Spleen (tissue), 11 donors: Measurements from ENCODE around the gene KLHDC4. TPM values are rescaled to one million over a fixed set of nuclear protein-coding genes. Genes with fewer than 3 reads are reported as not detected.

Experiments
- DNase-seq: peaks from one replicate; pipeline ENCODE4 v3.0.0-alpha.2; 2020
- H3K27ac ChIP-seq, 8 donors: fragments of 200-600 bp; sonication (generic) in 7 of 8; 1 replicate in 4 of 8; 2 replicates in 4 of 8; pipeline versions ENCODE4 v1.5.0 to v1.8.0; 2016 to 2021; ENCODE audit warnings: inconsistent platforms in 4 of 8, mild to moderate bottlenecking in 4 of 8, moderate library complexity in 1 of 8
- H3K27me3 ChIP-seq, 7 donors: fragments of 200-600 bp; sonication (generic) in 6 of 7; replicated peaks in 1 of 7; 1 replicate in 4 of 7; 2 replicates in 3 of 7; pipeline versions ENCODE4 v1.5.0 to v1.8.0; 2016 to 2021; ENCODE audit warnings: inconsistent platforms in 3 of 7, mild to moderate bottlenecking in 1 of 7
- H3K36me3 ChIP-seq, 6 donors: fragments of 200-600 bp; sonication (generic) in 5 of 6; 1 replicate in 4 of 6; 2 replicates in 2 of 6; pipeline versions ENCODE4 v1.5.0 to v1.8.0; 2016 to 2021; ENCODE audit warnings: inconsistent platforms in 2 of 6
- H3K4me1 ChIP-seq, 6 donors: fragments of 200-600 bp; sonication (generic) in 5 of 6; 1 replicate in 3 of 6; 2 replicates in 3 of 6; pipeline versions ENCODE4 v1.5.0 to v1.8.0; 2016 to 2021; ENCODE audit warnings: inconsistent platforms in 3 of 6
- H3K4me3 ChIP-seq, 8 donors: fragments of 200-600 bp; sonication (generic) in 7 of 8; 1 replicate in 4 of 8; 2 replicates in 4 of 8; pipeline versions ENCODE4 v1.5.0 to v1.8.0; 2016 to 2021; ENCODE audit warnings: inconsistent platforms in 4 of 8, mild to moderate bottlenecking in 4 of 8, moderate library complexity in 2 of 8
- H3K9me3 ChIP-seq, 8 donors: fragments of 200-600 bp; sonication (generic) in 7 of 8; 1 replicate in 4 of 8; 2 replicates in 4 of 8; pipeline versions ENCODE4 v1.5.0 to v1.8.0; 2016 to 2021; ENCODE audit warnings: inconsistent platforms in 4 of 8
- POLR2A ChIP-seq, 3 donors: fragments of 450-650 bp; IDR thresholded peaks; one replicate each; pipeline ENCODE4 v1.5.1; 2017; ENCODE audit warnings: antibody characterized with exemption in 3 of 3, mild to moderate bottlenecking in 1 of 3
- POLR2AphosphoS5 ChIP-seq, 3 donors: sonication (generic); formaldehyde crosslinking; IDR thresholded peaks; one replicate each; pipeline ENCODE4 v1.5.1; 2017; ENCODE audit warnings: antibody characterized with exemption in 3 of 3
- WGBS, 5 donors: extraction: QIAGEN DNeasy Blood & Tissue Kit in 3 of 5; methylation state at CpG; one replicate each; pipeline versions ENCODE4 v1.1.5 to v1.1.7; 2013 to 2018; 5-methylcytosine and 5-hydroxymethylcytosine counted together
- intact Hi-C: fragments of 100-400 bp; cut with DNase I; formaldehyde crosslinking; loops from one replicate; pipeline ENCODE4 v1.15.0; 2023; ENCODE audit warnings: low total_unique reads
- polyA plus RNA-seq, 3 donors: library from polyadenylated mRNA; stranded (reverse); fragments of 200-250 nt; gene quantifications; one replicate each; pipeline ENCODE4 v1.2.1, GENCODE V29; 2013
- total RNA-seq, 7 donors: library from RNA; depleted of rRNA in 3 of 7; stranded (reverse); fragments of >200 nt in 3 of 7; fragmentation: NEBNext Ultra II Directional in 4 of 7; extraction: Animal tissue kit (Norgen Biotek cat#: 25700) in 4 of 7; gene quantifications; one replicate each; pipeline versions ENCODE4 v1.1.0 to v1.2.1, GENCODE V29; 2016 to 2021
- TF ChIP-seq, protein P1 (sequence below), 11 experiments: fragments of 200-600 bp in 7 of 11; fragments of 450-650 bp in 4 of 11; sonication (generic) in 4 of 11; IDR thresholded peaks in 8 of 11; conservative IDR thresholded peaks in 3 of 11; 1 replicate in 7 of 11; 2 replicates in 4 of 11; pipeline versions ENCODE4 v1.4.0 to v1.8.0; 2016 to 2021; ENCODE audit warnings: antibody characterized with exemption in 11 of 11, inconsistent platforms in 4 of 11, mild to moderate bottlenecking in 1 of 11
- donor health status: healthy with polysubstance abuse.
- donor health status: DM: no; HTN: no; CAD: no; lungs with moderate emphysema.
- donor health status: DM: no; HTN: no; CAD: no.
- donor health status: Bipolar disorder and iron deficiency.
- donor health status: healthy.
- donor health status: DM: no; HTN: no; CAD: no.
- donor health status: DM: yes; HTN: yes; CAD: no.

KLHDC4 gene
- total and polyA plus RNA-seq, 10 donors, result 30.2 to 91.7 (median 56.7) TPM

DNA sequence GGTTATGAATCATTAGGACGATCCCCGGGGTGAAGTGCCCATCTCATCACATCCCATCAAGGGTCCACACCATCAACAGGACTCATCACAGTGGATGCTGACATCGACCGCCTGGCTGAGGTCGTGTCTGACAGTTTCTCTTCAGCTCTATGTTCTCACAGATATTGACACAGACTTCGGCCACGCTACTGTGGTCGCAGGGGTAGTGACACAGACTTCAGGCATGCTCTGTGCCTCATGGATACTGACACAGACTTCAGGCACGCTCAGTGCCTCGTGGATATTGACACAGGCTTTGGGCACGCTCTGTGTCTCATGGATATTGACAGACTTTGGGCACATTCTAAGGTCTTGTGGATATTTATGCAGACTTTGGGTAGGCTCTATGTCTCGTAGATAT, 50.1 kb downstream of the KLHDC4 start:
- Histone ChIP-seq H3K36me3 (peaks cover 3 to 97% (median 56%) of the 10 kb centered on the region in 6 donors), H3K27me3 (no peaks in the 10 kb centered on the region), H3K4me1 (peaks cover 0 to 22% (median 12%) of the 10 kb centered on the region in 6 donors), H3K27ac (no peak overlapping the region), H3K4me3 (no peak overlapping the region), H3K9me3 (no peaks in the 10 kb centered on the region)
- TF ChIP-seq, protein P1, sequence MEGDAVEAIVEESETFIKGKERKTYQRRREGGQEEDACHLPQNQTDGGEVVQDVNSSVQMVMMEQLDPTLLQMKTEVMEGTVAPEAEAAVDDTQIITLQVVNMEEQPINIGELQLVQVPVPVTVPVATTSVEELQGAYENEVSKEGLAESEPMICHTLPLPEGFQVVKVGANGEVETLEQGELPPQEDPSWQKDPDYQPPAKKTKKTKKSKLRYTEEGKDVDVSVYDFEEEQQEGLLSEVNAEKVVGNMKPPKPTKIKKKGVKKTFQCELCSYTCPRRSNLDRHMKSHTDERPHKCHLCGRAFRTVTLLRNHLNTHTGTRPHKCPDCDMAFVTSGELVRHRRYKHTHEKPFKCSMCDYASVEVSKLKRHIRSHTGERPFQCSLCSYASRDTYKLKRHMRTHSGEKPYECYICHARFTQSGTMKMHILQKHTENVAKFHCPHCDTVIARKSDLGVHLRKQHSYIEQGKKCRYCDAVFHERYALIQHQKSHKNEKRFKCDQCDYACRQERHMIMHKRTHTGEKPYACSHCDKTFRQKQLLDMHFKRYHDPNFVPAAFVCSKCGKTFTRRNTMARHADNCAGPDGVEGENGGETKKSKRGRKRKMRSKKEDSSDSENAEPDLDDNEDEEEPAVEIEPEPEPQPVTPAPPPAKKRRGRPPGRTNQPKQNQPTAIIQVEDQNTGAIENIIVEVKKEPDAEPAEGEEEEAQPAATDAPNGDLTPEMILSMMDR (IDR thresholded peaks at IDR 0.05 in 8 of 11, conservative IDR thresholded peaks at IDR 0.05 in 3 of 11), result no peak
- no peak for TF ChIP-seq POLR2AphosphoS5 (IDR thresholded peaks at IDR 0.05)
- no peak for TF ChIP-seq POLR2A (IDR thresholded peaks at IDR 0.05)
- intact Hi-C loops, result no loop called here
- 94 to 100% (median 97%) methylated on average over 12 of the region's 12 CpGs for WGBS, 5 donors
- no peak for DNase-seq

DNA sequence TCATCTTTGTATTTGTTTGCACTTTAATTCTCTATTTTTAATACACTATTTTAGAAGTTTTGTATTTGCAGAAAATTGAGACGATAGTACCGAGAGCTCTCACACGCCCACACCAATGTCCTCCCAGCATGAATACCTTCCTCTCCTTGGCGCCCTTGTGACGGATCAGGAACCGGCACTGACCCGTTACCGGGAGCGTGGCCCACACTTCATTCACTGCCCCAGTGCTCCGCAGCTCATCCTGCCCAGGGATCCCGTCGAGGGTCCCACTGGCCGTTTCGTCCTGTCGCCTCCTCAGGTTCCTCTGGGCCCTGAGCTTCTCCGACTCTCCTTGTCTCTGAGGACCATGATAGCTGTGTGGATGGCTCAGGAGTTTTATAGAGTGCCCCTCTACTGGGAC, 50.6 kb downstream of the KLHDC4 start:
- no peak overlapping the region for H3K27ac ChIP-seq
- intact Hi-C loops, result no loop called here
- no peak for DNase-seq
- H3K4me1 ChIP-seq, result peaks cover 0 to 22% (median 12%) of the 10 kb centered on the region in 6 donors
- no peaks in the 10 kb centered on the region for H3K9me3 ChIP-seq
- 96 to 98% (median 97%) methylated on average over 16 of the region's 16 CpGs for WGBS, 5 donors
- no peaks in the 10 kb centered on the region for H3K27me3 ChIP-seq
- peaks cover 4 to 97% (median 58%) of the 10 kb centered on the region in 6 donors for H3K36me3 ChIP-seq
- no peak overlapping the region for H3K4me3 ChIP-seq
- TF ChIP-seq, protein P1 (IDR thresholded peaks at IDR 0.05 in 8 of 11, conservative IDR thresholded peaks at IDR 0.05 in 3 of 11), result no peak

- Histone ChIP-seq H3K27ac (peak overlapping the region in 6 of 8 donors; percentile 7 to 77 (median 58)), H3K27me3 (no peaks in the 10 kb centered on the region), H3K9me3 (no peaks in the 10 kb centered on the region), H3K4me3 (no peak overlapping the region), H3K36me3 (peaks cover 4 to 97% (median 67%) of the 10 kb centered on the region in 6 donors), H3K4me1 (peaks cover 0 to 22% (median 12%) of the 10 kb centered on the region in 6 donors)
- DNase-seq, result peak; percentile 84
- TF ChIP-seq POLR2A (IDR thresholded peaks at IDR 0.05), result no peak
- TF ChIP-seq POLR2AphosphoS5 (IDR thresholded peaks at IDR 0.05), result peak in 1 of 3 donors; percentile 17
- TF ChIP-seq, protein P1 (IDR thresholded peaks at IDR 0.05 in 8 of 11, conservative IDR thresholded peaks at IDR 0.05 in 3 of 11), result no peak
- WGBS, 5 donors, result 52 to 80% (median 72%) methylated on average over 11 to 19 of the region's 19 CpGs
- intact Hi-C loops, result no loop called here
Measured at GRCh38 chr16:87713451-87714229, 52.1 kb downstream of the KLHDC4 start.

DNA sequence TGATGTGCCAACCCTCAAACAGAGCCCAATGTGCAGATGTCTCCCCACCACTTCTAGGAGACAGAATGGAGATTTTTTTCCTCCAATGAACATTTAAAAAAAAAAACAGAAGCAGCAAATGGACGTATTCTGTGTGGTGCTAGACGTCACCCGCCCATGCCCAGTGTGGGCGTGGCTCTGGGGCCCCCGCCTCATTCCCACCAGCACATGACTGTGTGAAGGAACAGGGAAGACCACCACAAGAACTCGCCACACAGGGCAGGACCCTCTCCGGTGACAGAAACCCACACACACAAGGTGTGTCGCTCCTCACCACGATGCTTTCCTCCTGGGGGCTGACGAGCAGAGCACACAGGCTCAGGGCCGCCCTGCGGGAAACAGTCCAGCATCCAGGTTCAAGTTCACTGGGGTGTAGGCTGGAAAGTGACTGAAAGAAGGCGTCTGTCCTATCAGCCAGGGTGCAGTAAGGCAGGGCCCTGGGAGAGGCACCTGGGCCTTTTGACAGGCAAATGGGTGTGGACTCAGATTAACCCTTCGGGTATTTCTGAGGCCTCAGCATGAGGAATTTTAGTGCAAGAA, 53.5 kb downstream of the KLHDC4 start:
- Histone ChIP-seq H3K27ac (peak overlapping the region in 2 of 8 donors; percentile 59 to 64), H3K4me1 (peaks cover 0 to 22% (median 12%) of the 10 kb centered on the region in 6 donors), H3K36me3 (peaks cover 4 to 99% (median 75%) of the 10 kb centered on the region in 6 donors), H3K4me3 (no peak overlapping the region), H3K27me3 (no peaks in the 10 kb centered on the region), H3K9me3 (no peaks in the 10 kb centered on the region)
- no peak for DNase-seq
- TF ChIP-seq POLR2AphosphoS5 (IDR thresholded peaks at IDR 0.05) (no peak), POLR2A (IDR thresholded peaks at IDR 0.05) (no peak)
- TF ChIP-seq, protein P1 (IDR thresholded peaks at IDR 0.05 in 8 of 11, conservative IDR thresholded peaks at IDR 0.05 in 3 of 11), result no peak
- WGBS, 5 donors, result 86 to 94% (median 91%) methylated on average over 8 to 14 of the region's 14 CpGs
- intact Hi-C loops, result no loop called here
